GM18867 (cell line): ENCODE data around the gene PRLR.

Experiments
- ATAC-seq: cut with Tn5 transposase; IDR thresholded peaks from one replicate; pipeline ENCODE4 v1.9.1; 2021; ENCODE audit warnings: mild to moderate bottlenecking, moderate library complexity; ENCODE audit not compliant: unreplicated experiment

The PRLR gene

DNA sequence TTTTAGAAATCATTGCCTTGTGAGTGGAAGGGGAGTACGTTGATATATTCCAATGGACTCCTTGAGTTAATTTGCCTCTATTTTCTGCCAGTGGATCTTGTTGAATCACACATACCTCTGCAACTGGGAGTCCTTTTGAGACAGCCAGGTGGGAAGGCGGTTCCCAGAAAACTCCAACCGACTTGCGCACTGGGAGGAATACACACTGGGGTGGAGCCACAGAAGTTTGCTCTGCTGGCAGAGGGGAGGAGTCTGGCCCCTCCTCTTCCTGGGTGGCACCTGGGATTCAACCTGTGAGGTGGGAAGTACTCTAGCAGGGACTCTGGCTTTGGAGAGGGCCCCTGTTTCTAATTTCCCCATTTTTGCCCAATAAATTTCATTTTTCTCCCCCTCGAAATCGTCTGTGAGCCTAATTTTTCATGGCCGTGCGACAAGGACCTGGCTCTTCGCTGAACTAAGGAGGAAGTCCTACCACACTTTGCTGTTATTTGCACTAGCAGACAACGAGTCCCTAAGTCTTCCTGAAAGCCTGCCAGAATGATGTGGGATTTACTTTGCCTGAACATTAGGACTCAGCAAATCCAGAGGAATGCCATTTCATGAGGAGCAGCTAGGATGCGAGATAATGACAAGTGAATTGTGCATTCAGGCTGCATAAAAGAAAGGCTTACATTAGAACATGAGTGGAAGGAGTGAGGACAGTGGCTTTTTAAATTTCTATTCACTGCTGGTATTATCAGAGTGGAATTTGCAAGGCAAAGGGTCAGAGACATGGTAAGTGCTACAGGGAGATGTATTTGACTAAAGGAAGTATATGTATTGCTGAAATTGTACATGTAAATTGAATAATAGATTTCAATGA lies 67.2 kb downstream of the PRLR start:
- no peak for ATAC-seq

DNA sequence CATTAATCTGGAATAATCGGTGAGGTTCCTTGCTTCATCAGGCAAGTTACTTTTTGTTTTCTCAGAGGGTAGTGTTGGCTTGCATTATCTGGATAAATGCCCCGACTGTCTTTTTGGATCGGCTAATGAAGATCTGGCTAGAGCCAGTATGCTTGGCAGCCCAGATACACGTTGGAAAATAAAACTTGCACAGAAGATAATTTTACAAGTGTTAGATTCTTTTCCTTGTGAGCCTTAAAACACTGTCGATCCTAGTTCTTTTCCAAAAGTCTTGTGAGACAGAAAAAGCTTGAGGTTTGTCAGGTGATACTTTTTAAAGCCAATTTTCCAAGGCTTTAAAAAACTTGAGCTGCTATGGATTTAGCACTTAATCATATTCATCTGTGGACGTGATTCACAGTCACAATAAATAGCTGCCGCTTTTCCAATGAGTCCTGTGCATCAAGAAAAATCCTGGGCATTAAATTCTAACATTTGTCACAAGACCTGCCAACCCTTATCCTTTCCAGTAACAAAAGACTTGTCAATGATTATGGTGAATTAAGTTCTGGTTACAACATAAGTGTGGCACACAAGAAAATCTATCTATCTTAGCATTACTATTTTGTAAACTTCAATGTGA lies 68.5 kb downstream of the PRLR start:
- no peak for ATAC-seq

DNA sequence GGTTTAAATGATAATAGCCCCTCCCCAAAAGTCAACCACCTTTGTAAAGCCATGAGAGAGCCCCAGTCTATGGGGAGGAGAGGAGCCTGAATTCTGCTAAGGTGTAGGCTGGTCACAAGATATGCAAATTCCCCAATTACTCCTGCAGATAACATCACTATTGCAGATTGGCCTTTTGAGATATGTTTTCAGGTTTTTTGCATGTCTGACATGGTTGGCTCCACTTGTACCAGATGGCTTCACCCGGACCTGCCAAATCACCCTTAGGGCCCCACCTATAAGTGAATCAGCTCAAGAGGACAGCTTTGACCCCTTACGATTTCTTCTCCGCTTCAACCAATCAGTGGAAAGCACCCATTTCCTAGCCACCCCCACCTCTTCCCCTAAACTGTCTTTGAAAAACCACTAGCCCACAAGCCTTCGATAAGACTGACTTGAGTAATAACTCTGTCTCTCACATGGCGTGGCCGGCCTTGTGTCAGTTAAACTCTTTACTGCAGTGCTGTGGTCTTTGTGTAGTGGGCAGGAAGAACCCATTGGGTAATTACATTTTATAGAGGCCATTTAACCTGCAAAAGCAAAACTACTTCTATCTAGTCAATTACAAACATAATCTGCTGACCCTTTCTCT lies 69.7 kb downstream of the PRLR start:
- ATAC-seq: no peak

DNA sequence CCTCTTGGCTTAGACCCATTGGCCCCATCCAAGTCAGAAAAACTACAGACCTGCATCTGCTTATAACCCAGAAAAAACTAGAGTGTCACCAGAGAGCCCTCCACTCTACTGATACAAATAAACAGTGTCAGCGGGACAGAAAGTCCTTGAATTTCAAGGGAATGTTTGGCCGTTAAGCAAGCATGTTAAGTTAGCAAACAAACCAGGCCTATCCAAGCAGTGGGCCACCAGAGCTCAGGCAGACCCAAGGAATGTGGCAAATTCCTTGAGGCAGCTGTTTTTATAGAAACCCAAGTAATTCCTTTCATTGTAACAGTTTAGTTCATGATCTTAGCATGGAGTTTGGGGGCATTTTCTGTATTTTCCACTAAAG lies 70.9 kb downstream of the PRLR start:
- ATAC-seq: no peak

DNA sequence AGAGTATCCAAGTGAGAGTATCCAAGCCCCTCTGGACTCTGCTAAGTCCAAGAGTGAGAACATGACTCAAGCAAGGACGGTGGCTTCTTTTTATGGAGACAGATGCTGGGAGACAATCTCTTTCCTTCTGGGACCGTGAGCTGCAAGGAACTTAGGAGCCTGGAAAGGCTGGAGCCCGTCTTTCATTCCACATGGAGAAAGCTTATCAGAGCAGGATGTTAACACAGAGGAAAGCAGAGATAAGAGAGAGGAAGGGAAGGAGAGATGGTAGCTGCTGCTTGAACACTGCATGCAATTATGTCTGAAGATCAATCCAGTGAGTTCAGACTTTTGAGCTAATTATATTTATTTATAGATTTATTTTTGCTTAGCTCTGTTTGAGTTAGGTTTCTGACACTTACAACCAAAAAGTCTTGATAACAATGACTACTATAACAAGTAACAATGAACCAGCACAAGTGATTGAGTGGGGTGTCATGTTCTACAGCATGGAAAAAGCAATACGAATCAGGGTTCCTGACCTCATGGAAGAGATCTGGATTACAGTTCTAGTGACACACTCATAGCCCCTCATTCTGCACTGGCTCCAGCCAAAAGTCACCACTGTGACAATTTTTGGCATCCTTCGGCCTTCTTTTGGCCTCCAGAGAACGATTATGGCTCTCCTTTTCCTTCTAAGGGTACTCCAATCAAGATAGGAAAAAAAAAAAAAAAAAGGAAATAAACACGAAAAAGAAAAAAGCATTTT lies 71.5 kb downstream of the PRLR start:
- ATAC-seq: no peak

DNA sequence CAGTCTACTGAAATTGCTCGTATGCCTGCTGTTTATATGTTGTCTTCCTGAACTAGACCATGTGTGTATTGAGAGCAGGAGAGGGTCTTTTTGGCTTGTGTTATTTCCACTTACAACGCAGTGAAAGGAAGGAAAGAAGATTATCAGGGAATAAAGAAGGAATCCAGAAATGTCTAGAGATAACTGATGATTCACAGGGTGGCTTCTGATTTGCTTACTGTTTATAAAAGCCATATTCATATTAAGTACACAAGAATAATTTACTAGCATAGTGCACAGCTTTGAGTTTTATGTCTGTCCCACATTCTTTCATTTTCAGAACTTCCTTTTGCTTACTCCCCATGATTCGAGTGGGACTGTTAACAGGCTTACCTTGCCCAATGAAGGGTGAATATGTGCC lies 72.1 kb downstream of the PRLR start:
- ATAC-seq: no peak

DNA sequence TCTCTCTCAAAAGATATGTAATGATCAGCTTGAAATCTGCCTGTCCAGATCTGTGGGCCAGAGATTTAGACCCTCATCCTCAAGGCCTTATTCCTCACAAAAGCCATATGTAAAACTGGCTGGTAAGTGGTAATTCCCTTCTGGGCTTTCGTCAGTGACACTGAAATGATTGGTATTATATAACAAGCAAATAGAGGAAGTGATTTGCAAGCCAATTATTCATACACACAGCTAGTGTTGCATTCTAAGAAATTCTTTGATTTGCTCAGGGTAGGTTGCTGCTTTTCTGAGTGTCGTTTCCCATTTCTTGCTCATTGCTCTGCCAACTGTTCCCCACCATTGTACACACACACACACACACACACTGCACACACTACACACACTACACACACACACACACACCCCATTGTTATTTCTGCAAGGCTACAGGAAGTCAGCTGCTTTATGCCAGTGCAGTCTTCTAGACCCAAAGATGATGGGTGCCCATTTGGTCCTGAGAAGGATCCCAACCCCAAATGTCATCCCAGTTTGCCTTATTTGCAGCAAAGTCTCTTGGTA lies 76.8 kb downstream of the PRLR start:
- no peak for ATAC-seq

DNA sequence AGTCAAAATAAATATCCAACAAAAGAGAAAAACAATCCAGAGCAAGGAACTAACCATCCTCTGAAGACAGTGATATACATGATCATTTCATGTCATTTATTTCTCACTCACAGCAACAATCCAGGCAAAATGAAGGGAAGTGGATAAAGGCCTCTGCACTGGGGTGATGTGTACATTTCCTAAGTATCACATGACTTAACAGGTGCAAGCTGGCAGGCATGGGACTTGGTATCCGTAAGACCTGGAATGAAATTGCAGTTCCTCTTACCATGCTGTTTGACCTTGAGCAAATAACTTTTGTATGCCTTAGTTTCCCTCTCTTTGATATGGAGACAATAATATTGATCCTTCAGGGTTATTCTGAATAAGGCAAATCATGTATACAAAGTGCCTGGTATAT lies 77.6 kb downstream of the PRLR start:
- ATAC-seq: no peak

DNA sequence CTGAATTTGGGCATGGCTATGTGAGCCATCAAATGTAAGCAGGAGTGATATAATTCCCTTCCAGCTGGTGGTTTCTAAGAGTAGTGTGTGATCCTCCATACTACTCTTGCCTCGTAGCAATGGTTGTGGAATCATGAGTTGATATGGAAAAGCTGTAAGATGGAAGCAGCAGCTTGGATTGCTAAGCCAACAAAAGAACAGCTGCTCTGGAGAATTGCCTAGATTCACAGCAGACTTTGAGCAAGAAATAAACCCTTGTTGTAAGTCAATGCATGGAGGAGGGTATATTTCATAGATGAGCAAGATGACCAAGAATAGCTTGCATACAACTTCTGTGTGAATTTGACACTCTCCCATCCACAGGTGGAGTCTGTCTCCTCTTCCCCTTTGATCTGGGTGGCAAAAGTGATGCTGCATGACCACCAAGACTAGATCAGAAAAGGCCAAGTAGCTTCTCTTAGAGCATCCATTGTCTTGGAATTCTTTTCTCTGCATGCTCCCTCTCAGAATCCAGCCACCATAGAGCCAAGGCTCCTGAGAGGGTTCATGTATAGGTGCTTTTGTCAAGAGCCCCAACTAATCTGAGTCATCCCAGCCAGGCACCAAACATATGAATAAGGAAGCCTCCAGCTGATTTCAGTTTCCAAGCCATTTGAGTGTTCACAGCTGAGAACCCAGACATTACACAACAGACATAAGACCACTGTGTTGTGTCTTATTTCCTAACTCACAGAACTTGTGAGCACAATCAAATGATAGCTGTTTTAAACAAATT lies 79.0 kb downstream of the PRLR start:
- no peak for ATAC-seq

DNA sequence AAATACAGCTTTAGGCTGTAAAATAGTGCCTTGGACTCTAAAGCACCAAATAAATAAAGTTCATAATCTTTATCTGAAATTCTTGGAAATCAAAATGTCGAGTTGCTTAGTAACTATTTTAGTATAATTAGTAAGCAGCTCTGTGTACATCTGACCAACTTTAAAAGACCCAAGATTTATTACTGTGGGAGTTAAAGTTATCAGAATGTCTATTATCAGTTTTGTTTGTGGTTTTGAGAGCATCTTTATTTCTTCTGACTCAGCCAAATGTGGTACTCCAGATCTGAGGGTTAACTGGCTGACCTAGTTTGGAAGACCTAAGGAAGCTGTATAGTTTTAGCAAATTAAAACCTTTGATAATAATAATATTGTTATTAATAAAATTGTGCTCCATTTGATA lies 81.2 kb downstream of the PRLR start:
- no peak for ATAC-seq

DNA sequence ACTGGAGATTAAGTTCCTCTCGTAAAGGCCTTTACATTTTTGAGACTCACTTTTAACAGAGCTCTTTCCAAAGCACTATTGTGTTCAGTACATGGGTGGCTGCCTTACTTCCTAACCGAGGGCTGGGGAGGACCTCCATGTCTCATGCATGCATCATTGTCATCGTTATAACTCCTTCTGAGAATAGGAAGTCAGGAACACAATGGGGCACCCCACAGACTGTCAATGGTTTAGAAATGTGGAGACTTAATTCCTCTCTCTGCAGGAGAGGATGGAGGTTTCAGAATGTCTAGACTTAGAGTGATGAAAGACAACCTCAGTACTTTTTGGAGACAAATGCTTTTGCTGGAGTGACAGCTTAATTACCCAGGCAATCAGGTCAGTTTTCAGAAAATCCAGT lies 83.9 kb downstream of the PRLR start:
- ATAC-seq: no peak

DNA sequence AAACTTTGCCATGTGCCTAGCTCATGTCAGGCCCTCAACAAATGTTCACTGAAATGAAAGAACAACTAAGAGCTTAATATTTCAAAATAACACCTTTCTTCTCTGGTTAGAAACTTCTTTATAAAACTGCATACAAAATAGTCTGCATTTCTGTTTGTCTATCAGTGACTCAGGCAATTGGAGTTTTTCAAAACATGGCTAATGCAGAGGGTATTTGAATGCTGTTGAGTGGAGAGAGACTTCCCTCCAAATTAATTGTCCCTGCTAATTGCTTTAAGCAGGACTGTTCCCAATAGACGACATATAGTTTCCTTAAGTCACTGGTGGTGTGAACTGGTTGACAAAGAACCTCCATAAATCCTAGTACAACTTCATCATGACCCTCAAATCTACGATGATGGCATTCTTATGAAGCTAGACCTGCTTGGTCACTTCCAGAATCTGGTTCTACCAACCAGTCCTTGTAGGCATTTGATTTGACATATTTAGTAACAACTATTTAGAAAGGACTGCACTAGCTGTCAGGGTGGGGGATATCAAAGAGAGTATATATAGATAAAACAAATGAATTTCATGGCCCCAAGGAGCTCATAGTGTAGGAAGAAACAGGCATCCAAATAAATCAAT lies 84.5 kb downstream of the PRLR start:
- ATAC-seq: no peak

DNA sequence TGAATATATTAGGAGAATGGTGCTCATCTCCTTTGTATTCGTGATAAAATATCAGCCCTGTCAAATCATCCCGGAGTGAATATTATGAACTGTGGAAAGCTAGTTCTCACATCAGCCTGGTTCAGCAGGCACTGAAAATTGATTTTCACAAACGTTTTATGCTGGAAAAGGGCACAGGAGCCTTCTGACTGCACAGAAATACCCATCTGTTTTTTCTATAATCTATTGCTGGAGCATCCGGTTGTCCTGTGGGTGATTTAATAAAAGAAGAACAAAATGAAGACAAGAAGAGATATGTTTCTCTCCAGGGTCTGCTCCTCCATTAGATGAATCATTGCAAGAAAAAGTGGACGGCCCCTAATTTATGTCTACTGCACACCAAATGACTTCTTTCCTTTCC lies 85.3 kb downstream of the PRLR start:
- ATAC-seq: no peak

DNA sequence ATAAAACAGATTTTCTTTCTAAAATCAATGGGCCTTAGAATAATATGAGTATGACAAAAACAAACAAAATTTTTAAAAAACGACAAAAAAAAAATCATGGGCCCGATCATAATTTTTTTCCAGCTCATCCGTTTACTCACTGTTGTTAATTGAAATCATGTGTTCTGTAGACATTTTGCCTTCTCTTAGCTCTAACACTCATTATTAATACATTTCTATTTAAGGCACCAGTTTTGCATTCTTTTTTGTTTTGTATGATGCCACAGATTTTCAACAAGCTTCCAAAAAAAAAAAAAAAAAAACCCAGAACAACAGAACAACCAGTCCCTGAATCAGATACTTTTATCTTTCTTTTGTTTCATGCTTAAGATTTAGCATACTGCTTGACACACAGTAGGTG lies 86.4 kb downstream of the PRLR start:
- no peak for ATAC-seq

DNA sequence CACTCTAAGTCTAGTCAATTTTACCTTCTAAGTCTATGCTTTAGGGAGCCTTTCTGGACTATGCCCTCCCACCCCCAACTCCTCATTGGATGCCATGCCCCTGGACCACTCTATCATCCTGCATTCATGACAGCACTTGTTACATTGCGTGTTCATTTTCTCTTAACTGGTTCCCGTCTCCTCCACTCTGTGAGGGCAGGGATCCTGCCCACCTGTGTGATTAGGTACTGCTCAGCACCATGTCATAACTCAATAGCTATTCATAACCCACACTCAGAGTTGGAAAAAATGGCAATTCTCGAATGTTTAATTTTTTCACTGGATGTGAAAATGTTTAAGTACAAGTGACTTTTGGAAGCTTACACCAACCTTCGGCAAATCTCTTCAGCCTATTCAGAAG lies 88.5 kb downstream of the PRLR start:
- ATAC-seq: no peak

DNA sequence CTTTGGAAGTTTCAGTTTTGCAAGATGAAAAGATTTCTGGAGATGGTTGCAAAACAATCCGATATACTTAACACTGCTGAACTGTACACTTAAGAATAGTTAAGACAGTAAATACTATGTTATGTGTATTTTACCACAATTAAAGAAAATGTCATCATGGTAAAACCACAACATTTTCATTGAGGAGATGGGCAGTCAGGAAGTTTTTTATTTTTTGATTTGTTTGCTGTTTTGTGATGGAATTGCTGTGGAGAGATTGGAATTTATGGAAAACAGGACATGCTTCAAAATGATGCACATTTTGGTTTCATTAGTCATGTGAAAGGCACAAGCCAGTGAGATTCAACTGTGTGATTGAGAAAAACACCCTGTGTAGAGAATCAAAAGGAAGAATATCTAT lies 92.1 kb downstream of the PRLR start:
- no peak for ATAC-seq

DNA sequence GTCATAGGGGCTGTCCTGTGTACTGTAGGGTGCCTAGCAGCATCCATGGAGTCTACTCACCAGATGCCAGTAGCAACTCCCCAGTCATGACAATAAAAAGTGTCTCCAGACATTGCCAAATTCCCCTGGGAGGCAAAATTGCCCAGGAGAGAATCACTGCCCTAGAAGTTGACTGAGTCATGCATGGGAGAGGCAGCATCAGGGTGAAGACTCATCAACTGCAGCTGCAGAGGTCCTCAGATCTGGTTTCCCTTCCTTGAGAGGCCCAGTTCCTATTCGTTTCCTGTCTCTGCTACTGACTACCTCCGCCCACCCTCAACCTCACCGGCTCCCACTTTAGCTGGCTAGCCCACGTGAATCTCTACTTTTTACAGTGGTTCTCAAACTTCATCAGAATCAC lies 93.9 kb downstream of the PRLR start:
- no peak for ATAC-seq

DNA sequence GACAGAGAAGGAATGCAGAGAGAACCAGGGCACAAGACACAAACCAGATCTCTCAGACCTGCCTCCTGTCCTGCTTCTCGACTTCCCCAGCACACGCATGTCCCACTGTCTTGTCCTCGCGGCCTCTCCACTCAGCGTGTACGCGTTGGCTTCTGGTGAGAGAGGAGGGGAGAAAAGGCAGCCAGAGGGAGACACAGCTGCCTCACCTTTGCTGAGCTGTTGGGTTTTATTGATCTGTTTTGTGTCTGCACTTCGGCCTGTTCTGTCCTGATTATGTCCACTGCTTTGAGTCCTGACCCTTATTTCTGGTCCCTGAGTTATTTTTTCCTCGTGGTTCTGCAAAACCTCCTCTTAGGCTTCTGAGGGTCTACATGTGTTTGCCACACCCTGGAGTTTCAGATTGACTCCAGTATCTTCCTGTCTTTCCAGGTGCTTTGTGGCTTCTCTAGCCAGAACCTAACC lies 95.0 kb downstream of the PRLR start:
- ATAC-seq: no peak

DNA sequence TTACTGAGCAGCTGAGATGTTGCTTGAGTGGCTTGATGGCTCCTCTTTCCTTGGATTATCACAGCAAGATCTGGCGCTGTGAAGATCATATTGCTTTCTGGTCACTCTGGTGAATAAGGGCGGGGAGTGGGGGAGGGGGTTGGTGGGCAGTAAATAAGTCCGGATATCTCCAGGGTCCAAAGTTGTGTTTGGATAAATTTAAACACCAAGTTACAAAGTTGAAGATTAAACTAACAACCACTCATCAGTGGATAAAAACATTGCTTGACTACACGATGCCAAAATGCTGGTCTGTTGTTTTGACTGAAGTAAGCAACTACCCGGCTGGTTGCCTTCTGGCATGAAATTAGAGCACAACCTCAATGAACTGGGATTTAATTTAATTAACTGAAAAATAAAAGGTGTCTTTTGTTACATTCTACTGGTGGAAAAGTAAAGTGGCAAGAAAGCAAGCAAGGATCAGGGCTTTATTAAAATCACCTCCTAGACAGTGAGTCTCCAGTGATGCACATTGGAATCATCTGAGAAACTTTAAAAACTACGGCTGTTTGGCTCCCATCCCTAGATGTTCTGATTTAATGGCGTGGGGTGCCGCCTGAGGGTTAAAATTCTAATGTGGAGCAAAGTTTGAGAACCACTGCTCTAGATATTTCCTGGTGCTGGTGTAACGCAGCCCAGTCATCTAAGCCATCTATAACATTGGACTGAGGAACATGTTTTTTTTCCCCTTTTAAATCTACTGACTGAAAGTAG lies 95.8 kb downstream of the PRLR start:
- no peak for ATAC-seq
